ENCODE measurements around the gene ALG14.

GRCh38 chr1:94994805-94995204 is 77.9 kb downstream of the ALG14 start:
- TF ChIP-seq EZH2 (IDR thresholded peaks at IDR 0.05; ENCODE audit: borderline replicate concordance, insufficient read depth, low read depth, low read length, poor library complexity, severe bottlenecking) (no peak), CTCF (IDR thresholded peaks at IDR 0.05) (no peak)
